PC-9 (cell line): Measurements from ENCODE around the gene DNAH9.

ENCODE experiments used
- EZH2 ChIP-seq: fragments of 200-600 bp; sonication (generic); IDR thresholded peaks from 2 replicates; pipeline ENCODE4 v1.8.0; 2017; ENCODE audit warnings: antibody characterized with exemption, low read depth
- TF ChIP-seq, protein P1 (sequence below): fragments of 200-600 bp; sonication (generic); conservative IDR thresholded peaks from 2 replicates; pipeline ENCODE4 v1.6.1; 2017; ENCODE audit warnings: mixed run types, antibody characterized with exemption, mild to moderate bottlenecking, moderate library complexity

DNA sequence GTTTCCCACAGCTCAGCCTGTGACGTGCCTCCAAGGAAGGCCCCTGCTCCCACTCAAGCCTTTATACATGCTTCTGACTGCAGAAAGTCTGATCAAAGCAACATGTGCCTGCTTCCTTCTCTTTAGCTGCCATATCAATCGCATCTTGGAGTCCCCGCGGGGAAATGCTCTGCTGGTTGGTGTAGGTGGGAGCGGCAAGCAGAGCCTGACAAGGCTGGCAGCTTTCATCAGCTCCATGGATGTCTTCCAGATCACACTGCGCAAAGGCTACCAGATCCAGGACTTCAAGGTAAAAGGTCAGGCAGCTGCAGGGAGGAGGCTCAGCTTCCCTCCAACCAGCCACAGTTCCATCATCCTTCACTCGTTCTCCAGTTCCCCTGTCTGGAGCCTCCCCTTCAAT lies 209.3 kb downstream of the DNAH9 start:
- TF ChIP-seq, protein P1, sequence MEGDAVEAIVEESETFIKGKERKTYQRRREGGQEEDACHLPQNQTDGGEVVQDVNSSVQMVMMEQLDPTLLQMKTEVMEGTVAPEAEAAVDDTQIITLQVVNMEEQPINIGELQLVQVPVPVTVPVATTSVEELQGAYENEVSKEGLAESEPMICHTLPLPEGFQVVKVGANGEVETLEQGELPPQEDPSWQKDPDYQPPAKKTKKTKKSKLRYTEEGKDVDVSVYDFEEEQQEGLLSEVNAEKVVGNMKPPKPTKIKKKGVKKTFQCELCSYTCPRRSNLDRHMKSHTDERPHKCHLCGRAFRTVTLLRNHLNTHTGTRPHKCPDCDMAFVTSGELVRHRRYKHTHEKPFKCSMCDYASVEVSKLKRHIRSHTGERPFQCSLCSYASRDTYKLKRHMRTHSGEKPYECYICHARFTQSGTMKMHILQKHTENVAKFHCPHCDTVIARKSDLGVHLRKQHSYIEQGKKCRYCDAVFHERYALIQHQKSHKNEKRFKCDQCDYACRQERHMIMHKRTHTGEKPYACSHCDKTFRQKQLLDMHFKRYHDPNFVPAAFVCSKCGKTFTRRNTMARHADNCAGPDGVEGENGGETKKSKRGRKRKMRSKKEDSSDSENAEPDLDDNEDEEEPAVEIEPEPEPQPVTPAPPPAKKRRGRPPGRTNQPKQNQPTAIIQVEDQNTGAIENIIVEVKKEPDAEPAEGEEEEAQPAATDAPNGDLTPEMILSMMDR = no peak
- no peak for TF ChIP-seq EZH2
